Stromal cell of bone marrow (primary cell): ENCODE data around the gene APBB2.
A peak's percentile ranks its signal among the peaks of the same experiment; 100 is the strongest.
"Not testable (repeated sequence)": the region's sequence is repeated elsewhere in the genome, so short reads cannot be mapped to it uniquely, and the experiment has no call there.

Experiments used
- DNase-seq: peaks from one replicate; pipeline ENCODE4 v3.0.0-alpha.2; 2012; ENCODE audit warnings: low read depth

The APBB2 gene

GRCh38 chr4:40825014-40825838, 389.1 kb downstream of the APBB2 start:
- DNase-seq: no peak

DNA sequence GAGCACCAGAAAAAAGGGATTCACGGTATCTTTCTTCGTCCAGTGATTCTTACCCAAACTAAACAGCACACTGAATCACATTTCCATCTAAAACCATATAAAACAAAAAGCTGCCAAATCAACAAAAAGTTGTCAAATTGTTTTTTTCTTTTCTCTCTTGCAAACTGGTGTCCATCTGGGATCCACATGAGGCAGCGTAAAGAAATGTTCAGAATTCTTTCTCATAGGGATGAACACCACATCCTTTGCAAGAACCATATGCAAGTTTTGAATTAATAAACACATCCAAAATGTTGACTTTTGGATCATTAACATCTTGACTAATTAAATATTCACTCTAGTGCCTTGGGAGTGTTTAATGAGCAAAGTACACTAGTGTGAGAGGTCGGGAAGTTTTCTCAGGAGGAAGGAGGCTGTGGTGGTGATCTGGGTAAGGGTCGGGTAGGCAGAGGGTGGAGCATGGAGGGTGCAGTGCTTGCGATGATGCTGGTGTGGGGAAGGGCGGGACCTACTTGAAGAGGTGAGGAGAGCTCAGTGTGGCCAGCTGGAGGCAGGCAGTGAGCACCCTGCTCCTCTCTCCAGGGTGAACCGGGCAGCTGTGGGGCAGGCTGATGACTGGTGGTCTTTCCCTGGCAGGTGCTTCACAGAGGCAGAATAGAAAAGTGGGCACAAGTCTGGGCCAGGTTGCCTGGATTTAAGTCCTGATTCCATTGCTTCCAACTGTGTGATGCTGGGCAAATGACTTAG, 391.7 kb downstream of the APBB2 start:
- no peak for DNase-seq

DNA sequence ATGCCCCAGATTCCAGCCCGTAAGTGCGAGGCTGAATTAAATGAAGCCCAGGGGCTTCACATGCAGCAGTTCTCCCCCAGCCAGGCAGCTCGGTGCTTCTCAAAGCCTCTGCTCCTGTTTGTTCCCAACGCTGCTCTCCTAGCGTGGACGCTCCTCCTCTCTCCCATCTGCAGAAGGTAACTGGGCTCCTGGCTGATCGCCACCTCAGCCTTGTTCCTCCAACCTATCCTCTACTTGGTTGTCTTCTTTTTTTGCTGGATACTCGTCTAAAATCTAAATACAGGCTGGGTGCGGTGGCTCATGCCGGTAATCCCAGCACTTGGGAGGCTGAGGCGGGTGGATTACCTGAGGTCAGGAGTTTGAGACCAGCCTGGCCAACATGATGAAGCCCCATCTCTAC, 394.2 kb downstream of the APBB2 start:
- no peak for DNase-seq

- DNase-seq: not testable (repeated sequence)
Measured at GRCh38 chr4:40817157-40817556, 397.2 kb downstream of the APBB2 start.

- DNase-seq: no peak
Measured at GRCh38 chr4:40812856-40813255, 401.5 kb downstream of the APBB2 start.

- DNase-seq: no peak
Measured at GRCh38 chr4:40812386-40812785, 402.0 kb downstream of the APBB2 start.

GRCh38 chr4:40811956-40812355, 402.4 kb downstream of the APBB2 start:
- DNase-seq: no peak

GRCh38 chr4:40808926-40809457, 405.4 kb downstream of the APBB2 start:
- DNase-seq: no peak

- no peak for DNase-seq
Measured at GRCh38 chr4:40804598-40804997, 409.7 kb downstream of the APBB2 start.

DNA sequence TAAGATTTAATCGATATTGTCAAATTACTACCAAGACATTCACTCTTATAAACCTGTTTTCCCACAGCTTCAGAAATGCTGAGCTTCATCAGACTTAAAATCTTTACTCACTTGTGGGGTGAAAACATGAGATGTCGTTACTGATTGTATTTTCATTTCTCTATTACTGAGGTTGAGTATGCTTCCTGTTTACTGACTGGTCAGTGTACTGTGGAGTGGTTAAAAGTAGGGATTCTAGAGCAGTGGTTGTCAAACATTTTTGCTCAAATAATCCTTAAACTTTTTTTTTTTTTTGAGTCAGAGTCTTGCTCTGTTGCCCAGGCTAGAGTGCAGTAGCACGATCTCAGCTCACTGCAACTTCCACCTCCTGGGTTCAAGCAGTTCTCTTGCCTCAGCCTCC, 414.3 kb downstream of the APBB2 start:
- DNase-seq: no peak

- DNase-seq: no peak
Measured at GRCh38 chr4:40789771-40790170, 424.6 kb downstream of the APBB2 start.

DNA sequence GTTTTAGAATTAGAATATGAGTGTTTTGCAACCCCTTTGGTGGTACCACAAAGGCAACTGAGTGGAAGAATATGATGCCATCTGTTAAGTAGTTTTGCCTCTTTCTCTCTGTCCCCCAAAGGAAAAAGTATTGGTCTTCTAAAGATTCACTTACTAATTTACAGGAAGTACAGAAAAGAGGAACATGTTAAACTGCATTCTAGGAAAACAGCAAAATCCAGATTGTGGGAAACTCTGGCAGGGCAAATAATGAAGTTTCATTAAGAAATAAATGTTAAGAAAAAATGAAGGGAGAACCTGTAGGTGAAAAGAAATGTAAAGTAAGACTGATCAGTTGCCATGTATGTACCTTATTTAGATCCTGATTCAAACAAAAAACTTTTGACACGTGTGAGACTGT, 425.3 kb downstream of the APBB2 start:
- no peak for DNase-seq

DNA sequence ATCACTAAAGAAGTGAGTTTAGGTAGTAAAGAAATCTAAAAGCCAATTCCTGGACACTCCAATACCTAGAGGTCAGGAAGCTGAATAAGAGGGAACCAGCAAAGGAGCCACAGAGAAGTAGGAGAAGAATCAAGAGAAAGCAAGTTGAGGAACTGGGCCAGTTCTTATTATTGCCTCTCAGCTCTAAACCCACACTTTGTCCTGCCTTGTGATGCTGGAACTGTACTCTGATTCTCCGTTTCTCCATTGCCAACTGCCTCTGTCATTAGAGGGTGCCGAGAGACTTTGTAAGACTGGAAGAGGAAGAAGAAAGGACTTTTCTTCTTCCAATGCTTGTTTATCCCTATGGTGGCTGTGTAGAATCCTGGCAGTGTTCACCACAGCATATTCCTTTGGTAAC, 426.0 kb downstream of the APBB2 start:
- DNase-seq: no peak

GRCh38 chr4:40785727-40786126, 428.6 kb downstream of the APBB2 start:
- DNase-seq: no peak

DNA sequence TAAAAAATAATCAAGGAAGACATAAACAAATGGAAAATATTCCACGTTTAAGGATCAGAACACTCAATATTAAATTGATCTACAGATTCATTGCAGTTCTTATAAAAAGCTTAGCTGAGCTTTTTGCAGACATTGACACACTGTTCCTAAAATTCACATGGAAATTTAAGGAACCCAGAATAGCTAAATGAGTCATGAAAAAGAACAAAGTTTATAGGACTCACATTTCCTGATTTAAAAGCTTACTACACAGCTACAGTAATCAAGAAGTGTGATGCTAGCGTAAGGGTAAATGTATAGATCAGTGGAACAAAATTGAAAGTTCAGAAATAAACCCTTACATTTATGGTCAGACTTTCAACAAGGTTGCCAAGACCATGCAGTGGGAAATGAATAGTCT, 431.5 kb downstream of the APBB2 start:
- DNase-seq: no peak

- no peak for DNase-seq
Measured at GRCh38 chr4:40778090-40778489, 436.3 kb downstream of the APBB2 start.

DNA sequence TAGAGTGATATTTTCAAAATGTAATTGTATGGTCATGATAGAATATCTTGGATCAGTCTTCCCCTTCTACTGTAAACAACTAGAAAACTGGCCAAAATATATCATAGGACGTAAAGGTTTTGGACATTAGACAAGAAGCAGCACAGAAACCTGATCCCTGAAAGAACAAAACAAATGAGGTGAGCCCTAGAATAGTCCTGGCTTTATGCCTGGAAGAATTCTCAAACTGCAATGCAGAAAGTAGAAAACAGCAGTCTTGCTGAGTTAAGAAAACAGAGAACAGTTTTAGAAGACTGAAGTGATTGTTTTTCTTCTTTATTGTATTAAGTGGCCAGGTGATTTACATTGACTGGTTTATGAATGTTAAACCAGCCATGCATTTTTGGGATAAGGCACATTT, 445.1 kb downstream of the APBB2 start:
- DNase-seq: no peak

GRCh38 chr4:40763228-40763716, 451.1 kb downstream of the APBB2 start:
- DNase-seq: peak; percentile 33
